Stomach (tissue), 9 donors: Measurements from ENCODE around the gene TPRG1L. TPM values are rescaled to one million over a fixed set of nuclear protein-coding genes. Genes with fewer than 3 reads are reported as not detected.
A peak's percentile ranks its signal among the peaks of the same experiment; 100 is the strongest.

ENCODE experiments used
- DNase-seq, 2 donors: peaks; one replicate each; pipeline versions ENCODE4 v3.0.0 to v3.0.0-alpha.2; 2013 to 2019
- H3K27ac ChIP-seq, 5 donors: fragments of 200-600 bp in 4 of 5; sonication (generic) in 4 of 5; one replicate each; pipeline ENCODE4 v1.5.1; 2013 to 2019; ENCODE audit warnings: mild to moderate bottlenecking in 1 of 5, moderate library complexity in 1 of 5
- H3K27me3 ChIP-seq, 3 donors: fragments of 200-600 bp; sonication (generic); one replicate each; pipeline ENCODE4 v1.5.1; 2017 to 2019; ENCODE audit warnings: mixed run types in 1 of 3
- H3K36me3 ChIP-seq, 4 donors: fragments of 200-600 bp; sonication (generic); 1 replicate in 3 of 4; 2 replicates in 1 of 4; pipeline ENCODE4 v1.5.1; 2016 to 2019
- H3K4me1 ChIP-seq, 4 donors: fragments of 200-600 bp; sonication (generic); one replicate each; pipeline ENCODE4 v1.5.1; 2016 to 2019
- H3K4me3 ChIP-seq, 4 donors: fragments of 200-600 bp; sonication (generic) in 3 of 4; one replicate each; pipeline ENCODE4 v1.5.1; 2016 to 2019; ENCODE audit warnings: mild to moderate bottlenecking in 1 of 4
- H3K9me3 ChIP-seq, 4 donors: fragments of 200-600 bp; sonication (generic); one replicate each; pipeline ENCODE4 v1.5.1; 2016 to 2019
- CTCF ChIP-seq, 7 experiments: fragments of 450-650 bp in 4 of 7; fragments of 200-600 bp in 3 of 7; sonication (generic) in 3 of 7; IDR thresholded peaks; one replicate each; pipeline ENCODE4 v1.5.1; 2016 to 2019; ENCODE audit warnings: antibody characterized with exemption in 7 of 7, control low read depth in 2 of 7, mild to moderate bottlenecking in 1 of 7
- EP300 ChIP-seq: sonication (generic); formaldehyde crosslinking; IDR thresholded peaks from one replicate; pipeline ENCODE4 v1.6.1; 2017; ENCODE audit warnings: antibody characterized with exemption
- POLR2A ChIP-seq, 4 donors: fragments of 450-650 bp; IDR thresholded peaks; one replicate each; pipeline ENCODE4 v1.6.1; 2016; ENCODE audit warnings: antibody characterized with exemption in 4 of 4, control low read depth in 2 of 4, mild to moderate bottlenecking in 1 of 4, moderate library complexity in 1 of 4
- POLR2AphosphoS5 ChIP-seq, 3 donors: sonication (generic); formaldehyde crosslinking; IDR thresholded peaks; one replicate each; pipeline ENCODE4 v1.6.1; 2016; ENCODE audit warnings: antibody characterized with exemption in 3 of 3
- WGBS, 5 donors: extraction: QIAGEN DNeasy Blood & Tissue Kit in 3 of 5; methylation state at CpG; one replicate each; pipeline versions ENCODE4 v1.1.5 to v1.1.7; 2013 to 2018; 5-methylcytosine and 5-hydroxymethylcytosine counted together
- intact Hi-C: fragments of 100-400 bp; cut with DNase I; formaldehyde crosslinking; loops from one replicate; pipeline ENCODE4 v1.15.1; 2023; ENCODE audit warnings: low total_unique reads
- polyA plus RNA-seq, 3 donors: library from polyadenylated mRNA; stranded (reverse); fragments of 200-250 nt; gene quantifications; one replicate each; pipeline ENCODE4 v1.2.3, GENCODE V29; 2013
- total RNA-seq, 5 donors: library from RNA; depleted of rRNA; stranded (reverse); fragments of >200 nt; gene quantifications; one replicate each; pipeline versions ENCODE4 v1.1.0 to v1.2.3, GENCODE V29; 2014 to 2016
- donor health status: healthy with polysubstance abuse.
- donor health status: Bipolar disorder and iron deficiency.
- donor health status: healthy.

TPRG1L gene
- total and polyA plus RNA-seq, 8 donors = 21.6 to 60.0 (median 30.4) TPM

GRCh38 chr1:3652548-3653285 is 27.9 kb downstream of the TPRG1L start:
- Histone ChIP-seq H3K4me1 (peaks cover 47 to 55% (median 50%) of the 10 kb centered on the region in 4 donors), H3K4me3 (peak overlapping the region; percentile 34 to 99 (median 57)), H3K27me3 (peaks cover 27 to 77% (median 50%) of the 10 kb centered on the region in 3 donors), H3K27ac (no peak overlapping the region), H3K9me3 (peaks cover 0 to 5% (median 0%) of the 10 kb centered on the region in 4 donors), H3K36me3 (no peaks in the 10 kb centered on the region)
- TF ChIP-seq CTCF (IDR thresholded peaks at IDR 0.05) = no peak
- TF ChIP-seq POLR2A (IDR thresholded peaks at IDR 0.05) = no peak
- no peak for TF ChIP-seq POLR2AphosphoS5 (IDR thresholded peaks at IDR 0.05)
- no peak for TF ChIP-seq EP300
- peak in 1 of 2 donors; percentile 40 for DNase-seq
- intact Hi-C loops = no loop called here
- WGBS, 5 donors = 2 to 6% (median 3%) methylated on average over 31 to 68 of the region's 68 CpGs

GRCh38 chr1:3653286-3653618 is 28.4 kb downstream of the TPRG1L start:
- 12 to 37% (median 18%) methylated on average over 8 to 10 of the region's 10 CpGs for WGBS, 5 donors
- no peak for DNase-seq
- Histone ChIP-seq H3K27ac (no peak overlapping the region), H3K27me3 (peaks cover 27 to 82% (median 51%) of the 10 kb centered on the region in 3 donors), H3K36me3 (no peaks in the 10 kb centered on the region), H3K4me1 (peaks cover 42 to 49% (median 46%) of the 10 kb centered on the region in 4 donors), H3K4me3 (peak overlapping the region in 2 of 4 donors; percentile 75 to 99), H3K9me3 (peaks cover 0 to 5% (median 0%) of the 10 kb centered on the region in 4 donors)
- intact Hi-C loops = no loop called here
- TF ChIP-seq POLR2A (IDR thresholded peaks at IDR 0.05) (no peak), CTCF (IDR thresholded peaks at IDR 0.05) (no peak), POLR2AphosphoS5 (IDR thresholded peaks at IDR 0.05) (no peak), EP300 (no peak)

GRCh38 chr1:3654549-3655281 is 29.9 kb downstream of the TPRG1L start:
- no peaks in the 10 kb centered on the region for H3K36me3 ChIP-seq
- peaks cover 27 to 91% (median 51%) of the 10 kb centered on the region in 3 donors for H3K27me3 ChIP-seq
- no peak overlapping the region for H3K27ac ChIP-seq
- 54 to 71% (median 60%) methylated on average over 21 to 22 of the region's 22 CpGs for WGBS, 5 donors
- TF ChIP-seq POLR2A (IDR thresholded peaks at IDR 0.05) (no peak), CTCF (IDR thresholded peaks at IDR 0.05) (no peak), POLR2AphosphoS5 (IDR thresholded peaks at IDR 0.05) (no peak), EP300 (no peak)
- peaks cover 0 to 5% (median 0%) of the 10 kb centered on the region in 4 donors for H3K9me3 ChIP-seq
- intact Hi-C loops = no loop called here
- H3K4me3 ChIP-seq = no peak overlapping the region
- DNase-seq = no peak
- H3K4me1 ChIP-seq = peaks cover 29 to 35% (median 32%) of the 10 kb centered on the region in 4 donors

GRCh38 chr1:3656450-3657095 is 31.8 kb downstream of the TPRG1L start:
- no peaks in the 10 kb centered on the region for H3K36me3 ChIP-seq
- H3K27ac ChIP-seq = no peak overlapping the region
- peaks cover 15 to 75% (median 38%) of the 10 kb centered on the region in 3 donors for H3K27me3 ChIP-seq
- H3K9me3 ChIP-seq = no peaks in the 10 kb centered on the region
- 82 to 87% (median 86%) methylated on average over 9 to 13 of the region's 13 CpGs for WGBS, 5 donors
- intact Hi-C loops = no loop called here
- DNase-seq = no peak
- H3K4me3 ChIP-seq = no peak overlapping the region
- TF ChIP-seq CTCF (IDR thresholded peaks at IDR 0.05) = no peak
- TF ChIP-seq POLR2A (IDR thresholded peaks at IDR 0.05) = no peak
- no peak for TF ChIP-seq EP300
- TF ChIP-seq POLR2AphosphoS5 (IDR thresholded peaks at IDR 0.05) = no peak
- peaks cover 15 to 19% (median 17%) of the 10 kb centered on the region in 4 donors for H3K4me1 ChIP-seq
